Right cardiac atrium (tissue), 5 donors: ENCODE measurements around the gene UQCR10. TPM values are rescaled to one million over a fixed set of nuclear protein-coding genes. Genes with fewer than 3 reads are reported as not detected.
A peak's percentile ranks its signal among the peaks of the same experiment; 100 is the strongest.

Experiments used
- ATAC-seq, 2 donors: fragments of 200-7000 bp; cut with Tn5 transposase; one replicate each; pipeline versions ENCODE4 v1.8.0 to v1.9.1; 2020; ENCODE audit warnings: moderate library complexity in 2 of 2, mild to moderate bottlenecking in 1 of 2
- DNase-seq, 3 donors: peaks; one replicate each; pipeline ENCODE4 v3.0.0-alpha.2; 2020
- H3K27ac ChIP-seq: one replicate; pipeline ENCODE4 v1.5.1; 2013; ENCODE audit warnings: mild to moderate bottlenecking, low read length, control low read depth, moderate library complexity
- H3K27me3 ChIP-seq: one replicate; pipeline ENCODE4 v1.6.1; 2013; ENCODE audit not compliant: control insufficient read depth, insufficient read depth
- H3K4me1 ChIP-seq: one replicate; pipeline ENCODE4 v1.6.1; 2013; ENCODE audit warnings: low read length; ENCODE audit not compliant: control insufficient read depth, insufficient read depth
- H3K4me3 ChIP-seq: one replicate; pipeline ENCODE4 v1.5.1; 2013; ENCODE audit warnings: low read length, control low read depth
- H3K9me3 ChIP-seq: one replicate; pipeline ENCODE4 v1.6.1; 2013; ENCODE audit warnings: low read length; ENCODE audit not compliant: control insufficient read depth
- WGBS: extraction: QIAGEN DNeasy Blood & Tissue Kit; methylation state at CpG from one replicate; pipeline ENCODE4 v1.1.7; 2013; 5-methylcytosine and 5-hydroxymethylcytosine counted together
- intact Hi-C, 4 donors: fragments of 100-400 bp; cut with DNase I; formaldehyde crosslinking; loops; one replicate each; pipeline versions ENCODE4 v1.11.0 to v1.14.0; 2022 to 2023
- polyA plus RNA-seq: library from polyadenylated mRNA; stranded (reverse); fragments of 200-250 nt; gene quantifications from one replicate; pipeline ENCODE4 v1.2.3, GENCODE V29; 2013
- total RNA-seq, 4 donors: library from RNA; stranded (reverse); fragmentation: NEBNext Ultra II Directional; extraction: Animal tissue kit (Norgen Biotek cat#: 25700); gene quantifications; one replicate each; pipeline ENCODE4 v1.2.1, GENCODE V29; 2021
- donor health status: healthy with polysubstance abuse.
- donor health status: DM: no; HTN: yes; CAD: no.
- donor health status: DM: no; HTN: no; CAD: no.
- donor health status: DM: no; HTN: yes; CAD: no; lungs with severe emphysema.
- donor health status: DM: yes; HTN: yes; CAD: no.

The UQCR10 gene
- total and polyA plus RNA-seq, 5 donors: 216 to 768 (median 281) TPM

GRCh38 chr22:29816128-29816527 lies 49.0 kb downstream of the UQCR10 start:
- H3K27ac ChIP-seq: no peak overlapping the region
- peak; percentile 87 to 93 (median 93) for DNase-seq
- no peaks in the 10 kb centered on the region for H3K9me3 ChIP-seq
- WGBS: 45% methylated on average over 2 of the region's 2 CpGs
- H3K27me3 ChIP-seq: no peaks in the 10 kb centered on the region
- intact Hi-C loops: no loop called here
- peaks cover 18% of the 10 kb centered on the region for H3K4me1 ChIP-seq
- peak; percentile 82 to 86 for ATAC-seq
- H3K4me3 ChIP-seq: no peak overlapping the region

GRCh38 chr22:29816539-29816938 lies 49.4 kb downstream of the UQCR10 start:
- H3K4me1 ChIP-seq: peaks cover 18% of the 10 kb centered on the region

DNA sequence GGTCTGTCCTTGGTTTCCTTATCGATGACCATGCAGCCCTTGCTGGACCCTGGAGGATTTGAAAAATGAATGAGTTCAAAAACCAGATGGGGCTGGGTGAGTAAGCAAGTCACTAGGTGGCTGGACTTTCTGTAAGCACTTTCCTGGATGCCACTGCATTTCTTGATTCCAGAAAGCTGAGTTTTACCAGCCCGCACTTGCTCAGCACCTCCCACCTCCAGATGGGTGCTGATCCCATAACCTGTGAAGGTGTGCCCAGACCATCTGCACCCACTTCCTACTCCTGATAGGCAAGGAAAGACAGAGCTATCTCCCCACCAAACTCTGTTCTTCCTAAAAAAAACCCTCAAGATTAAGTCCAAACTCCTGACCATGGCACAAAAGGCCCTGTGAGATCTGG lies 49.8 kb downstream of the UQCR10 start:
- H3K4me1 ChIP-seq: peaks cover 23% of the 10 kb centered on the region

More at GRCh38 chr22:29816539-29816938, 49.4 kb downstream of the UQCR10 start:
- WGBS: 58% methylated on average over 6 of the region's 6 CpGs
- Histone ChIP-seq H3K4me3 (no peak overlapping the region), H3K9me3 (no peaks in the 10 kb centered on the region), H3K27me3 (no peaks in the 10 kb centered on the region), H3K27ac (no peak overlapping the region)
- no peak for DNase-seq
- intact Hi-C loops: no loop called here
- no peak for ATAC-seq

DNA sequence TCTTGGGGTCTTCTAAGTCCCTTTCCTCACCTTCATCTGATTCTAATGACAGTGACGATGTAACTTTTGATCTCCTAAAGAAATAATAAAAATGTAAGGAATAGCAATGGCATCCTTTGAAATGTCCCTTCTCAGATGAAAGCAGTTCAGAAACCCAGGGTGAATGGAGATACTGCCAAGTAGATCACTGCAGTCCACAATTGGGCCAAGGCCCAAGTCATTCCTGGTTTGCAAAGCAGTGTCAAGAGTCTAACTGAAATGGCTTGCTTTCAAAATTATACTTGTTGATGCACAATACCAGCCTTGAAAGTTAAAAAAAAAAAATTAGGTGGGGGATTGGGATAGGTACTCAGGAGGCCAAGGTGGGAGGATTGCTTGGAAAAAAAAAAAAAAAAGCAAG lies 50.6 kb downstream of the UQCR10 start:
- Histone ChIP-seq H3K4me3 (no peak overlapping the region), H3K9me3 (no peaks in the 10 kb centered on the region), H3K27ac (no peak overlapping the region), H3K4me1 (peaks cover 25% of the 10 kb centered on the region), H3K27me3 (no peaks in the 10 kb centered on the region)
- ATAC-seq (no peak), DNase-seq (peak in 1 of 3 donors; percentile 56)
- intact Hi-C loops: no loop called here
- WGBS: 96% methylated on average over 1 of the region's 1 CpG

More for the DNA sequence above, 49.8 kb downstream of the UQCR10 start:
- no peak for ATAC-seq
- no peak overlapping the region for H3K4me3 ChIP-seq
- no peak for DNase-seq
- H3K27ac ChIP-seq: no peak overlapping the region
- H3K27me3 ChIP-seq: no peaks in the 10 kb centered on the region
- intact Hi-C loops: no loop called here
- 82% methylated on average over 2 of the region's 2 CpGs for WGBS
- no peaks in the 10 kb centered on the region for H3K9me3 ChIP-seq

DNA sequence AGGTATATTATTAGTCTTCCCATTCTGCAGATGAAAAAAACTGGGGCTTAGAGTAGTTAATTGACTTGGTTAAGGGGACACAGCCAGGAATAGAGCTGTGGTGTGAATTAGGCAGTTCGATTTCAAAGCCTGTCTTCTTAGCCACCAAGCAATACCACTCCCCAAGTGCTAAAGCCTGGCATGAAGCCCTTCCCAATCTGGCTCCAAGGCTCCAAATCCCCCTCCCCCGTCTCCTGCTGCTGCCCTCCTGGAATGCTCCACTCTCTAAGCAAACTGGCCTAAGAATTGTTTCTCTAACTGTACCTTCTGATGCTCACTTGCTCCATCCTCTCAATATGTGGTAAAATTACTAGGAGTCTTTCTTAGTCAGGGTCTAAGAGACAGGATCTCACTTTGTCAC lies 52.3 kb downstream of the UQCR10 start:
- ATAC-seq (no peak), DNase-seq (no peak)
- Histone ChIP-seq H3K27me3 (no peaks in the 10 kb centered on the region), H3K27ac (no peak overlapping the region), H3K4me3 (no peak overlapping the region), H3K4me1 (peaks cover 25% of the 10 kb centered on the region), H3K9me3 (no peaks in the 10 kb centered on the region)
- WGBS: 98% methylated on average over 2 of the region's 2 CpGs
- intact Hi-C loops: no loop called here

Other genes with a start within 250 kb of the UQCR10 start
- 10 to 100 TPM; 31.0 to 58.9 (median 42.3) TPM for gene THOC5, start 213.6 kb upstream of the UQCR10 start, total RNA-seq
- gene THOC5, start 213.6 kb upstream of the UQCR10 start, polyA plus RNA-seq: 30.5 TPM
- 10 to 100 TPM; 16.6 to 29.2 (median 23.6) TPM for gene NIPSNAP1, start 186.3 kb upstream of the UQCR10 start, total RNA-seq
- gene NIPSNAP1, start 186.3 kb upstream of the UQCR10 start, polyA plus RNA-seq: 22.7 TPM
- 10 to 100 TPM; 45.8 to 53.9 (median 50.7) TPM for gene NF2, start 163.7 kb upstream of the UQCR10 start, total RNA-seq
- 23.4 TPM for gene NF2, start 163.7 kb upstream of the UQCR10 start, polyA plus RNA-seq
- gene CABP7, start 47.4 kb upstream of the UQCR10 start, total RNA-seq: not detected
- 0.02 TPM for gene CABP7, start 47.4 kb upstream of the UQCR10 start, polyA plus RNA-seq
- 10 to 100 TPM; 21.2 to 28.6 (median 23.8) TPM for gene ZMAT5, start 362 bp upstream of the UQCR10 start, total RNA-seq
- 34.0 TPM for gene ZMAT5, start 362 bp upstream of the UQCR10 start, polyA plus RNA-seq
- gene ASCC2, start 70.9 kb downstream of the UQCR10 start, total RNA-seq: 10 to 100 TPM; 31.2 to 41.4 (median 40.2) TPM
- gene ASCC2, start 70.9 kb downstream of the UQCR10 start, polyA plus RNA-seq: 29.2 TPM
- gene MTMR3, start 115.8 kb downstream of the UQCR10 start, total RNA-seq: 10 to 100 TPM; 30.3 to 38.0 (median 33.6) TPM
- gene MTMR3, start 115.8 kb downstream of the UQCR10 start, polyA plus RNA-seq: 9.5 TPM